Measurements from ENCODE around the gene HHATL. TPM values are rescaled to one million over a fixed set of nuclear protein-coding genes. Genes with fewer than 3 reads are reported as not detected.

HHATL gene
- total and polyA plus RNA-seq, 8 donors = 0.29 to 1.3 (median 1.0) TPM; not detected in 1

DNA sequence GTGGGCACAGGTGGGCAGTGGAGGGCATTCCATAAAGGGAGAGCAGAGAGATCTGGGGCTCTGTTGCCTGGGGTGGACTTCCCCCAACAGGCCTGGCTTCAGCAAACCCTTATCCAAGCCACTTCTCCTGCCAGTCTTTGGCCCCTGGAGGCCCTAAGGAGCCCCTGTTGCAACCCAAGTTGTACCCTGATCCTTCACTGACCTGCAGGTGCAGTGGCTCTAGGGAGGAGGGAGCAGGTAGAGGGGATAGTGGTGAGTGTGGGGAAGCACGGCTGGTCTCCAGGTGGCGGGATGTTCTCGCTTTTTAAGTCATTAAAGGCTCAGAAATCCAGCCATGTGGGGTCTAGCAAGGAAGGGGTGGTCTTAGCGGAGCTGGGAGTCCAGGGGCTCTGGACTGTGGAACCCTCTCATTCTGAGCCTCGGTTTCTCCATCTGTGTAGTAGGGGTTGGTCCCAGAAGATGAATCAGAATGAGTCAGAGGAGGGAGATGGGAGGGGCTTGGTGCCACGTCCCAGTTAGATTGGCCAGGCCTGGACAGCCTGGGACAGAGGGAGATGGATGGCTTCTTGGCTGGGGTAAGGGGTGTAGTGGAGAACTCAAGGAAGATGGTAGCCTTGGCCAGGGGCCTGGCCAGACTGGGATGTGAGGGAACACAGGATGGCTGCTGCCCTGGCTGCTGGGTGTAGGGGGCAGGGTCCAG is 46.5 kb downstream of the HHATL start:
- H3K36me3 ChIP-seq = peaks cover 0 to 27% of the 10 kb centered on the region in 2 donors
- no peak for TF ChIP-seq CTCF (IDR thresholded peaks at IDR 0.05)
- DNase-seq (peak in 1 of 4 donors; percentile 63), ATAC-seq (no peak)
- peak overlapping the region in 1 of 2 donors; percentile 88 for H3K27ac ChIP-seq
- H3K9me3 ChIP-seq = no peaks in the 10 kb centered on the region
- intact Hi-C loops (cut with DNase I) = no loop called here
- peak overlapping the region in 1 of 2 donors; percentile 78 for H3K4me3 ChIP-seq
- peaks cover 27 to 58% of the 10 kb centered on the region in 2 donors for H3K4me1 ChIP-seq
- no peaks in the 10 kb centered on the region for H3K27me3 ChIP-seq

DNA sequence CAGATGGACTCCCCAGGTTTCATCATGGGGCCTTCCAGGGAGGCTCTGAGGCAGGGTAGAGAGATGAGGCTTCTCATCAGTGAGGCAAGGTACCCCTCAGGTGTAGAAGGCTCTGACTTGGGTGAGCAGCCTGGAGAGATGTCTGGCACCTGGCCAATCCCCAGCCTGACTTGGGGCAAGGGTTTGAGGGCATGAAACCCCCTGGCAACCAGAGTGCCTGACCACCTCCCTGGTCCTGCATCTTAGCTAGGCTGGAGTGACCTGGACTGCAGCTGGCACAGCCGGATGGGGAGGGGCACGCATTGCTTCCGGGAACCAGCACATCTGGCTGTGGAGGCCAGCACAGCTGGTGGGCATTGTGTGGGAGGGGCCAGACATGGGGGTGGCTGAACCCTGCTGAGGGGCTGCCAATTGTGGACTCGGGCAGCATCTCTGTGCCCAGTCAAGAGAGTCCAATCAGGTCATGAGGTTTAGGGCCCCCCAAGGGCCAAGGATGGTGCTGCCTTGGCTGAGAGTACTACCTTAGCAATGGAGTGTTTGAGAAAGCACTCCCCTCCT is 47.2 kb downstream of the HHATL start:
- Histone ChIP-seq H3K36me3 (peaks cover 0 to 23% of the 10 kb centered on the region in 2 donors), H3K27me3 (no peaks in the 10 kb centered on the region), H3K9me3 (no peaks in the 10 kb centered on the region), H3K27ac (peak overlapping the region in 1 of 2 donors; percentile 88), H3K4me1 (peaks cover 27 to 66% of the 10 kb centered on the region in 2 donors), H3K4me3 (peak overlapping the region in 1 of 2 donors; percentile 78)
- no peak for ATAC-seq
- peak in 1 of 4 donors; percentile 69 for DNase-seq
- intact Hi-C loops (cut with DNase I) = no loop called here
- TF ChIP-seq CTCF (IDR thresholded peaks at IDR 0.05) = no peak

GRCh38 chr3:42654331-42655201 is 48.0 kb downstream of the HHATL start:
- ATAC-seq (peak; percentile 59), DNase-seq (peak; percentile 55 to 89 (median 68))
- Histone ChIP-seq H3K27ac (peak overlapping the region; percentile 73 to 88), H3K4me1 (peaks cover 27 to 72% of the 10 kb centered on the region in 2 donors), H3K9me3 (no peaks in the 10 kb centered on the region), H3K36me3 (peaks cover 0 to 14% of the 10 kb centered on the region in 2 donors), H3K4me3 (peak overlapping the region; percentile 76 to 78), H3K27me3 (no peaks in the 10 kb centered on the region)
- TF ChIP-seq CTCF (IDR thresholded peaks at IDR 0.05) = no peak
- intact Hi-C loops (cut with DNase I) = no loop called here

DNA sequence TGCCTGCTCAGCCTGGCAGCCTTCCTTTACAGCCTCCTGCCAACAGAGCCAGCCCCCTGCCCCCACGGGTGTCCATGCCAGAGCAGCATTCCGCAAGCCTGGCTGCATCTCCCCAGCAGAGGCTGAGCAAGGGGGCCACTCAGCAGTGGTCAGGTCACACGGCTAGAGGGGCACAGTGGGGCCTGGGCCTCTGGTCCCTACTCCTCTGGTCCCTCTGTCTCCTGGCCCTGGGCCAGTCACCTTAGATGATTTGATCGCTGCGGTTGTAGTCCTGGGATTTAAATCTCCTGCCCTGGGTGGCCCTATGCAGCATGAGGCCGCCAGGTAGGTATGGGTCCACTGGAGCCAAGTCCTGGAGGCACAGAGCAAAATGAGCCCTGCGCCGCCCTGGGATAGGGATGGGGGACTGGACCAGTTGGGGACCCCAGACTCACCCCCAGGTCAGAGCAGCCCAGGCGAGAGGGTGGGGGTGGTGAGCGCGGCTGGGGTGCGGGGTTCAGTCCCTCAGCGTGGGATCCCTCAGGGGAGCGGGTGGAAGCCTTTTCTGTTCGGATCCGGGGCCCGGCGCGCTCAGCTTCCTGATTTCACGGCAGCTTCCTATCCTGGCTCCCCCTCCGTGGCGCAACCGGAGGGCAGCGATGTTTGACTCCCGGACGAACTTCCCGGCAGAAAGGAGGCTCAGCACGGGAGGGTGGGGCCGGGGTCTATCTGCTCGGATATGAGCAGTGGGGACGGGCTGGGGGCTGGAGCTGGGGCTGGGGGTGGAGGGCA is 48.9 kb downstream of the HHATL start, which contains the start of gene ZBTB47:
ZBTB47 (plus strand) TSS at position 138 of the 771 bp plus-strand sequence. CDS start 4,659 bp downstream, outside the sequence.
- Histone ChIP-seq H3K4me1 (peaks cover 27 to 66% of the 10 kb centered on the region in 2 donors), H3K4me3 (peak within 1 kb of the TSS; percentile 76 to 78), H3K9me3 (no peaks in the 10 kb centered on the region), H3K27me3 (no peaks in the 10 kb centered on the region), H3K36me3 (peaks cover 0 to 10% of the 10 kb centered on the region in 2 donors), H3K27ac (peak within 1 kb of the TSS; percentile 73 to 88)
- peak; percentile 19 for ATAC-seq
- no peak for TF ChIP-seq CTCF (IDR thresholded peaks at IDR 0.05)
- peak in 3 of 4 donors; percentile 33 to 96 (median 75) for DNase-seq
- intact Hi-C loops (cut with DNase I) = no loop called here
